Ovary (tissue), 9 donors: ENCODE results near the gene SPRR5. TPM values are rescaled to one million over a fixed set of nuclear protein-coding genes. Genes with fewer than 3 reads are reported as not detected.

ENCODE experiments used
- DNase-seq, 5 donors: peaks; one replicate each; pipeline ENCODE4 v3.0.0-alpha.2; 2019 to 2020
- H3K27ac ChIP-seq, 2 donors: fragments of 200-600 bp; one replicate each; pipeline versions ENCODE4 v1.5.1 to v1.8.0; 2019 to 2022
- H3K27me3 ChIP-seq: fragments of 200-600 bp; one replicate; pipeline ENCODE4 v1.8.0; 2022
- H3K36me3 ChIP-seq: fragments of 200-600 bp; sonication (generic); one replicate; pipeline ENCODE4 v1.5.1; 2019
- H3K4me1 ChIP-seq: one replicate; pipeline ENCODE4 v1.8.1; 2013; ENCODE audit warnings: mild to moderate bottlenecking, moderate library complexity; ENCODE audit not compliant: insufficient read depth
- H3K4me3 ChIP-seq: fragments of 200-600 bp; sonication (generic); one replicate; pipeline ENCODE4 v1.5.1; 2017
- H3K9me3 ChIP-seq, 2 donors: fragments of 200-600 bp in 1 of 2; sonication (generic) in 1 of 2; one replicate each; pipeline versions ENCODE4 v1.5.1 to v1.8.1; 2013 to 2019; ENCODE audit warnings: mild to moderate bottlenecking in 1 of 2, moderate library complexity in 1 of 2
- CTCF ChIP-seq, 3 donors: fragments of 450-650 bp in 2 of 3; fragments of 200-600 bp in 1 of 3; IDR thresholded peaks; one replicate each; pipeline versions ENCODE4 v1.5.1 to v1.8.0; 2016 to 2022; ENCODE audit warnings: antibody characterized with exemption in 3 of 3, mild to moderate bottlenecking in 1 of 3
- EP300 ChIP-seq: sonication (generic); formaldehyde crosslinking; IDR thresholded peaks from one replicate; pipeline ENCODE4 v1.6.1; 2017; ENCODE audit warnings: antibody characterized with exemption
- POLR2A ChIP-seq: fragments of 450-650 bp; IDR thresholded peaks from one replicate; pipeline ENCODE4 v1.6.1; 2017; ENCODE audit warnings: antibody characterized with exemption, mild to moderate bottlenecking, moderate library complexity
- WGBS, 3 donors: extraction: QIAGEN DNeasy Blood & Tissue Kit in 1 of 3; methylation state at CpG; one replicate each; pipeline versions ENCODE4 v1.1.5 to v1.1.7; 2013 to 2017; 5-methylcytosine and 5-hydroxymethylcytosine counted together
- intact Hi-C, 4 donors: fragments of 100-400 bp; cut with DNase I; formaldehyde crosslinking; loops; one replicate each; pipeline versions ENCODE4 v1.11.0 to v1.15.1; 2022 to 2023
- polyA plus RNA-seq, 2 donors: library from polyadenylated mRNA; stranded (reverse); fragments of 200-250 nt in 1 of 2; fragments of 350-450 nt in 1 of 2; fragmentation: Illumina TruSeq in 1 of 2; extraction: RNeasy Lipid Tissue Mini Kit (QIAGEN cat#74804) in 1 of 2; gene quantifications; one replicate each; pipeline ENCODE4 v1.2.3, GENCODE V29; 2013 to 2014
- total RNA-seq, 7 donors: library from RNA; depleted of rRNA in 2 of 7; stranded (reverse); fragments of >200 nt in 2 of 7; fragmentation: NEBNext Ultra II Directional in 3 of 7; extraction: Animal tissue kit (Norgen Biotek cat#: 25700) in 3 of 7; gene quantifications; one replicate each; pipeline versions ENCODE4 v1.1.0 to v1.2.4, GENCODE V29; 2016 to 2023
- donor health status: DM: no; HTN: no; CAD: no; lungs with moderate emphysema.
- donor health status: DM: no; HTN: no; CAD: no.
- donor health status: Bipolar disorder and iron deficiency.
- donor health status: DM: yes; HTN: yes; CAD: no.
- donor health status: DM: no; HTN: no; CAD: no.
- donor health status: DM: yes; HTN: yes; CAD: no.

Gene SPRR5
- total and polyA plus RNA-seq, 9 donors: not detected

- 91 to 97% (median 96%) methylated on average over 1 of the region's 1 CpG for WGBS, 3 donors
- intact Hi-C loops: no loop called here
- no peaks in the 10 kb centered on the region for H3K9me3 ChIP-seq
Observed at GRCh38 chr1:152980676-152981075, 33.7 kb downstream of the SPRR5 start.

GRCh38 chr1:152981146-152981871, 34.3 kb downstream of the SPRR5 start:
- Histone ChIP-seq H3K36me3 (no peaks in the 10 kb centered on the region), H3K27me3 (no peaks in the 10 kb centered on the region), H3K4me1 (no peaks in the 10 kb centered on the region), H3K9me3 (no peaks in the 10 kb centered on the region), H3K4me3 (no peak overlapping the region), H3K27ac (no peak overlapping the region)
- 88 to 93% (median 91%) methylated on average over 5 to 6 of the region's 6 CpGs for WGBS, 3 donors
- TF ChIP-seq EP300: no peak
- TF ChIP-seq POLR2A: no peak
- TF ChIP-seq CTCF (IDR thresholded peaks at IDR 0.05): no peak
- intact Hi-C loops: no loop called here
- no peak for DNase-seq

More at GRCh38 chr1:152980676-152981075, 33.7 kb downstream of the SPRR5 start:
- no peak overlapping the region for H3K27ac ChIP-seq
- H3K4me1 ChIP-seq: no peaks in the 10 kb centered on the region
- no peak for DNase-seq
- no peaks in the 10 kb centered on the region for H3K27me3 ChIP-seq
- H3K4me3 ChIP-seq: no peak overlapping the region
- TF ChIP-seq POLR2A (no peak), CTCF (IDR thresholded peaks at IDR 0.05) (no peak)
- no peaks in the 10 kb centered on the region for H3K36me3 ChIP-seq

- no peak overlapping the region for H3K4me3 ChIP-seq
- no peaks in the 10 kb centered on the region for H3K4me1 ChIP-seq
- DNase-seq: no peak
- H3K36me3 ChIP-seq: no peaks in the 10 kb centered on the region
- H3K27ac ChIP-seq: no peak overlapping the region
- TF ChIP-seq POLR2A (no peak), CTCF (IDR thresholded peaks at IDR 0.05) (no peak), EP300 (no peak)
- H3K9me3 ChIP-seq: no peaks in the 10 kb centered on the region
- intact Hi-C loops: no loop called here
- no peaks in the 10 kb centered on the region for H3K27me3 ChIP-seq
- WGBS, 3 donors: 59 to 84% (median 79%) methylated on average over 4 of the region's 4 CpGs
Observed at GRCh38 chr1:152982076-152982475, 35.1 kb downstream of the SPRR5 start.

GRCh38 chr1:152983234-152983633, 36.2 kb downstream of the SPRR5 start:
- DNase-seq: no peak
- no peaks in the 10 kb centered on the region for H3K4me1 ChIP-seq
- H3K36me3 ChIP-seq: no peaks in the 10 kb centered on the region
- TF ChIP-seq CTCF (IDR thresholded peaks at IDR 0.05) (no peak), EP300 (no peak), POLR2A (no peak)
- no peak overlapping the region for H3K4me3 ChIP-seq
- H3K27ac ChIP-seq: no peak overlapping the region
- no peaks in the 10 kb centered on the region for H3K27me3 ChIP-seq
- no peaks in the 10 kb centered on the region for H3K9me3 ChIP-seq
- intact Hi-C loops: no loop called here
